Activated CD4-positive, alpha-beta T cell treated with anti-CD3 and anti-CD28 coated beads, Interleukin-10, Interleukin-2, amounts not matched to agents 100 ng/mL and 50 ng/mL, durations not matched to agents 16 hours and 8 hours (primary cell): Measurements from ENCODE around the gene TNKS1BP1.
A peak's percentile ranks its signal among the peaks of the same experiment; 100 is the strongest.
"Not testable (repeated sequence)": the region's sequence is repeated elsewhere in the genome, so short reads cannot be mapped to it uniquely, and the experiment has no call there.

ENCODE experiments used
- DNase-seq: peaks from one replicate; pipeline ENCODE4 v3.0.0-alpha.2; 2020

Gene TNKS1BP1

GRCh38 chr11:57324886-57325734, at the start of gene TNKS1BP1:
TSS of gene TNKS1BP1 (minus strand) at chr11:57324952. CDS start at chr11:57321885, 3,067 bp downstream.
- DNase-seq, result peak; percentile 92

DNA sequence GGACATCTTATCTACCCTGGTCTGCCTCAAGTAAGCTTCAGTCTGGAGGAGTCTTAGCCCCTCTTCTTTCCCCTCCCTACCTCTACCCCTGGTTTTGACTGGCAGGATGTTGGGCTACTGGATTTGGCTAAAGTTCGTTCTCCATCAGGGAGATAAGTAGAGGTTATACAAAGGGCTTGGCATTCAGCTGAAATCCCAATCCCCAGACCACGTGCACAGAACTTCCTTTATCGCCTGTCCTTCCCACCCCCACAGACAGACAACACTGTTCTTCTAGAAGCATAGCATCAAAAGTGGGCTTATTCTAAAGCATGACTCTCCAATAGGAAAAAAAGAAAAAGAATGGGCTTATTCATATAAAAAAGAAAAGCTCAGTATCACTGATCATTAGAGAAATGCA, 48.4 kb upstream of the TNKS1BP1 start:
- DNase-seq, result no peak

DNA sequence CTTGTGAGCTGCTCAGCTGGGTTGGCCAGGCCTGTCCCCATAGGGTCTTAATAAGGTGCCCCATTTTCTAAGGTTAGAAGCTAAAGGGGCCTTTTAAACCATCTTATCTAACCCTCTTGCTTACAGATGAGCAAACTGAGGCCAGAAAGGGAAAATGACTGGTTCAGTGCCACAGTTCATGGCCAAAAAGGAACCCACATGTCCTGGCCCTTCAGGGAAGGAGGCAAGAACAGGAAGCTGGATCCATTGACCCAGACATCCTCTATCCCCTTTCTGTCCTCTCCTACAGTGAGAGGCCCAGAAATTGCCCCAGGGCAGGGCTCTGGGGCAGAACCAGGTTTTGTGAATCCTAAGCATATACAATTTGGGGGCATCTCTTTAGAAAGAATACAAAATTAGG, 46.2 kb upstream of the TNKS1BP1 start:
- DNase-seq, result no peak

DNA sequence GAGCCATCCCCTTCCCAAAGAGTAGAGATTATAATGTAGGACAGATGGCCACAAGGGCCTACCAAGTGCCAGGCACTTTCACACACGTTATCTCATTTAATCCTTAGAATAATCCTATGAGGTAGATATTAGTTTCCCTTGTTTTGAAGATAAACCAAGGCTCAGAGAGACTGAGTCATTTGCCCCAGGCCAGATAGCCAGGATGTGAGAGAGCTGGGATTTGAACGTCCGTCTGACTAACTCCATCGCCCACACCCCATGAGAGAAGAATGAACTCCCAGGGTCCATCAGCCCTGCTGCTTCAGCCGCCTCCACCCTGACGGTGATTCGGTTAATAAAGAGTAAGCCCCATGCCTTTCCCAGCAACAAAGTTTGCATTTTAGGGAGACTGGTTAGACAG, 45.5 kb upstream of the TNKS1BP1 start:
- DNase-seq, result no peak

GRCh38 chr11:57368845-57369232, 44.1 kb upstream of the TNKS1BP1 start:
- no peak for DNase-seq

- no peak for DNase-seq
Measured at GRCh38 chr11:57368106-57368844, 43.5 kb upstream of the TNKS1BP1 start.

- no peak for DNase-seq
Measured at GRCh38 chr11:57364851-57365660, 40.3 kb upstream of the TNKS1BP1 start.

- no peak for DNase-seq
Measured at GRCh38 chr11:57363131-57364080, 38.7 kb upstream of the TNKS1BP1 start.

GRCh38 chr11:57361926-57362325, 37.2 kb upstream of the TNKS1BP1 start:
- no peak for DNase-seq

DNA sequence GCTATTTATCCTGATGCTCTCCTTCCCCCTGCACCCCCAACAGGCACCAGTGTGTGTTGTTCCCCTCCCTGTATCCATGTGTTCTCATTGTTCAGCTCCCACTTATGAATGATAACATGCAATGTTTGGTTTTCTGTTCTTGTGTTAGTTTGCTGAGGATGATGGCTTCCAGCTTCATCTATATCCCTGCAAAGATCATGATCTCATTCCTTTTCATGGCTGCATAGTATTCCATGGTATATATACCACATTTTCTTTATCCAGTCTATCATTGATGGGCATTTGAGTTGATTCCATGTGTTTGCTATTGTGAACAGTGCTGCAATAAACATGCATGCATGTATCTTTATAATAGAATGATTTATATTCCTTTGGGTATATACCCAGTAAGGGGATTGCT, 36.7 kb upstream of the TNKS1BP1 start:
- not testable (repeated sequence) for DNase-seq

DNA sequence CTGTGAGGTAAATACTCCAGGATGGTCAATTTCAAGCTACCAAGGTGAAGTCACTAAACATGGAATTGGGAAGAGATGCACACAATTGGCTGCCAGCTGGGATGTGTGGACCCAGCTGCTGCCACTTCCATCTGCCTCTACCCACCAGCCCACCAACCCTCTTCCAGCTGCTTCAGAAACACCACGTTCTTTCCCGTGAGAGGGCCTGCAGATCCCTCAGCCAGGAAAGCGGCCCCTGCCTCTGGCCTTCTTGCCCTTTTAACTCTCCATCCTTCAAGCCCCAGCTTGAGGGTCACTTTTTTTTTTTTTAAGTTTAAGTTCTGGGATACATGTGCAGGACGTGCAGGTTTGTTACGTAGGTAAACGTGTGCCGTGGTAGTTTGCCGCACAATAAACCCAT, 36.2 kb upstream of the TNKS1BP1 start:
- DNase-seq, result no peak

DNA sequence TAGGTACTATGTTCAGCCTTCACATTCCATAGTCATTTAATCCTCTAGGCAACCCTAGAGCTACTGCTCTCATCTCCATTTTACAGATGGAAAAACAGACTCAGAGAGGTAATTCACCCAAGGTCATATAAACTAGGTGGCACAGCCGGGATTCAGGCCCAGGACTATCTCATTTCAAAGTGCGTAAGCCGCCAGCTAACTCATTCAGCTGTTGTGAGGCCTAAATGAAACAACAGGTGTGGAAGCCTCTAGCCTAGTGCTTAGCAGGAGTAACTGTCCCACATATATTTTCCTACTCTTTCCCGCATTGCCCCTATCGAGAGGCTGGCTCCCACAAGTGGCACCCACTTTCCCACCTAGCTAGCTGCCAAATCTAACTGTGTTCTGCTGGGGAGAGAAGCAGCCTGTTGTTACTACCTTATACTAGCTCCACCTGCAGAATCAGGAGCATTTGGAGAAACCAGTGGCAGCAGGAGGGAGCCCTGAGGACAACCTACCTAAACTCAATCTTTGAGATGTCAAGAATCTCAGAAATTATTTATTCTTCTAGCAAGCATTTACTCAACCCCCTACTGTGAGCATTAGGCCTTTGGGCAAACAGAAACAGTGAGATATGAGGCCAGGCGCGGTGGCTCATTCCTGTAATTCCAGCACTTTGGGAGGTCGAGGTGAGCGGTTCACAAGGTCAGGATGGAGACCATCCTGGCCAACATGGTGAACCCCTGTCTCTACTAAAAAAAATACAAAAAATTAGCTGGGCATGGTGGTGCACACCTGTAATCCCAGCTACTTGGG, 35.3 kb upstream of the TNKS1BP1 start:
- DNase-seq, result no peak

- no peak for DNase-seq
Measured at GRCh38 chr11:57359396-57359795, 34.6 kb upstream of the TNKS1BP1 start.

- DNase-seq, result no peak
Measured at GRCh38 chr11:57358991-57359390, 34.2 kb upstream of the TNKS1BP1 start.

DNA sequence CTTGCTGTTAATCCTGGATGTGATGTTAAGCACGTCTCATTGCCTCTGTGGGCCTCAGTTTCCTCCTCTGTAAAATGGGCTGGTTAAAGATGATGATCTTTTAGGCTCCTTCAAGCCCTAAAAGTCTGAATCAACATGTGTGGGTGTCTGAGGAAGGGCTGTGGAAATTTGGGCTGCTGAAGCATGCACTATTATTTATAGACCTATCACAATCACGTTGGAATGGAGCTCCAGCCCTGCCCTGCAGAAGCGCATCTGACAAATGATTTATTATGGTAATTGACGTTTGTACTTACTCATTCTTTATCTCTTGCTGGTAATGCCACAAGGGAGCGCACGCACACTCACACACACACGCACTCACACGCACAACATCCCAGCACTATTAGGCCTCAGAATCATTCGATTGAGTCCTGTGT, 33.8 kb upstream of the TNKS1BP1 start:
- no peak for DNase-seq

DNA sequence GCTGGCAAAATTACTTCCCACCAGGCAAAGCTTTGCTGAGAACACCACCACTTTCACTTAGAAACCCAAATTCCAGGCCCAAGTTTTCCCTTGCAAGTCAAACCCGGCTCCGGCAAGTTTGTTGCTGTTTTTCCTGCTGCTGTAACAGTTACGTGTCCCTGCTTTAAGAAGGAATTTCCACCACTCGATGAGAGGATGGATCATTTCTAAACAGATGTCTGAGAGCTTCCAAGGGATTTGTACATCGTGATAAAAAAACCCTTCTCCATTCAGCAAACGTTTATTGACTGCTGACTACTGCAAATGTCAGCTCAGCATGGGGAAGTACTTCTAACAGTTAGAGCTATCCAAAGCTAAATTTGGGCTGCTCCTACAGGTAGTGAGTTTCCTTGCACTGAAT, 33.1 kb upstream of the TNKS1BP1 start:
- DNase-seq, result no peak

DNA sequence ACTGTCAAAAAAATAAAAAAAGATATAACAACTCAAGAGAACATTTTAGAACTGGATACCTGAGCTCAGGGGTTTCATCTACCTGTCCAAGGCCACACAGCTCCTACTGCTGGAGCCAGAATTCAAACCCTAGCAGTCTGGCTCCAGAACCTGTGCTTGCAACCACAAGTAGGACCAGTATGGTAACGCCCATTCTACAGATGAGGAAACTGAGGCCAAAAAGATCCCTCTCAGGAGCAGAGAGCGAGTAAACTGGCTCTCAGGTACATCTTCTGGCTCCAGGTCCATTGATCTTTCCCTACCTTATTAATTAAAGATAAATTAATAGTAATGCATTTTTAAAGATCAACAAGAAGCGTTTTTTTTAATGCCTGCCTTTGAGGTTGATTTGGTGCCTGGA, 32.6 kb upstream of the TNKS1BP1 start:
- DNase-seq, result no peak

DNA sequence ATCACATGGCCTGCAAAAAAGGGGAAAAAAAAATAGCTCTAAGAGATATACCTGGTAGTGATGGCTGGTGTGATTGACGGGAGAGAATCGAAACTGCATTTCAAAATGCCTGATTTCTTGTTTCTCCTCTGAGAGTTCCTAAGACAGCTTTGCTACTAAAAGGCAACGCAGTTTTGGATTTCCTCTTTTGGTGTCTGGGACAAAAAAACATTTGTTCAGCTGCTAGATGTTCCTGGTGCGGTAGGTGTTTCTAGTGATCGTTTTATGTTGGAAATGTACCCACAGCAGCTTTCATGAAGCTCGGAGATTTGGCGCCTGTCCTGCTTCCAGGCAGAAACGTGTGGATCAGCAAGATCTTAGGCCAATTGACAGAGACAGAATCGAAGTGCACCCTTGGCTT, 31.5 kb upstream of the TNKS1BP1 start:
- no peak for DNase-seq

DNA sequence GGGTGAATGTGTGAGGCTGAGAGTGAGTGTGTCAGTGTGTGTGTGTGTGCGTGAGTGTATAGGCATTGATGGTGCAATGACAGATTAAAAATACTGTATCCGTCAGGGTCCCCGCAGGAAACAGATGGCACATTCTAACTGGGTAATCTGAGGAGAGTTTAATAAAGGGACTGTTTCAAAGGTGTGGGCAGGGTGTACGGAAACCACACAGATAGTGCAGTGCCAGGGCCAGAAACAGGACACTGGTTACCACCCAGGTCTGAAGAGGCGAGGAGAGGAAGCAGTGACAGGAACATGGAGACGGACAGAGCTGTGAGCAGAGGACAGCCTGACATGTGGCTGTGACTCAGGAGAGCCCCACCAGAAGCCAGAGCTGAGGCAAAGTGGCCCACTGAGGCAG, 29.9 kb upstream of the TNKS1BP1 start:
- DNase-seq, result no peak

GRCh38 chr11:57353852-57354251, 29.1 kb upstream of the TNKS1BP1 start:
- no peak for DNase-seq

DNA sequence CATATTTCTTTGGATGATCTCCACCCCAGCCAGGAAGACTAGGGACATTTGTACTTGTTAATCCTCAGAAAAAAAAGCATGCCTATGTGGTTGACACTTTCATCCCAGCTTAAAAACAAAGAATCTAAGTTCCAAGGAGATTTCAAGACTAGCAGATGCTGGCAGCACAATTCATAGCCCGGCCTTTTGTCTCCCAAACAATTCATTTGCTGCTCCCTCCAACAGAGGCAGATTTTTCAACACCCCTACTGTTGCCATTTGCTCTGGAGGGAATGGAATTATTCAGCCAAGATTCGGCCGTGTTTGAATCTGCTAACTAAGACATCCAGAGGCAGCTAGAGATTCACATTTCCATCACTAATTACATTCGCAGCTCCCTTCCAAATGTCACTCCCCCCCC, 28.7 kb upstream of the TNKS1BP1 start:
- DNase-seq, result no peak
